HCT116 (cell line): Measurements from ENCODE around the gene CPHXL2.

Source experiments
- ELF1 ChIP-seq: IDR thresholded peaks from 2 replicates; pipeline ENCODE4 v1.6.1; 2012; ENCODE audit warnings: low read depth, borderline replicate concordance
- EZH2 ChIP-seq: fragments of 200-600 bp; sonication (generic); IDR thresholded peaks from 2 replicates; pipeline ENCODE4 v1.6.1; 2017; ENCODE audit warnings: antibody characterized with exemption, mixed run types
- RAD21 ChIP-seq: IDR thresholded peaks from 2 replicates; pipeline ENCODE4 v1.6.1; 2012; ENCODE audit warnings: low read depth, mild to moderate bottlenecking
- TF ChIP-seq, protein P1 (sequence below), 3 experiments: fragments of 200-600 bp in 1 of 3; sonication (generic) in 1 of 3; IDR thresholded peaks in 2 of 3; conservative IDR thresholded peaks in 1 of 3; 2 replicates each; pipeline ENCODE4 v1.5.1; 2012 to 2017; ENCODE audit warnings: low read depth in 2 of 3, low read length in 2 of 3, antibody characterized with exemption in 1 of 3, borderline replicate concordance in 1 of 3, control low read depth in 1 of 3, mild to moderate bottlenecking in 1 of 3, mixed read lengths in 1 of 3, mixed run types in 1 of 3, moderate library complexity in 1 of 3; ENCODE audit not compliant: insufficient read depth in 1 of 3

DNA sequence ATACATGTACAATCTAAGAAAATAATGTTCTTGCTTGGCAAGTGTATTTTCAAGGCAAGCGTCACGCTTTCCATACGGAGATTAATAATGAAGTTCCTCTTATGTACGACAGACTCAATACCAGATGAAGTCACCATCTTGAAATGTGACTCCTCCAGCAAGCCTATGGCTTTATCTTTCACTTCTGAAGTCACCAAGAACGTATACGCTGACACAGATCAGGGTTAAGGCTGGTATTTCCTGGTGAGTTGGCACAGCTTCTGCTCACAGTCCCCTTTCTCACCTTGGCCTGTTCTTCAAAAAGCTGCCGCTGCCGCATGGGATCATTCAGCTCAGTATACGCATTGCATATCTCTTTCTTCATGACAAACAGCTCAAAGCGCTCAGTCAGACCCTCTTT lies 47.7 kb downstream of the CPHXL2 start:
- no peak for TF ChIP-seq EZH2
- TF ChIP-seq RAD21 = no peak
- no peak for TF ChIP-seq ELF1
- TF ChIP-seq, protein P1, sequence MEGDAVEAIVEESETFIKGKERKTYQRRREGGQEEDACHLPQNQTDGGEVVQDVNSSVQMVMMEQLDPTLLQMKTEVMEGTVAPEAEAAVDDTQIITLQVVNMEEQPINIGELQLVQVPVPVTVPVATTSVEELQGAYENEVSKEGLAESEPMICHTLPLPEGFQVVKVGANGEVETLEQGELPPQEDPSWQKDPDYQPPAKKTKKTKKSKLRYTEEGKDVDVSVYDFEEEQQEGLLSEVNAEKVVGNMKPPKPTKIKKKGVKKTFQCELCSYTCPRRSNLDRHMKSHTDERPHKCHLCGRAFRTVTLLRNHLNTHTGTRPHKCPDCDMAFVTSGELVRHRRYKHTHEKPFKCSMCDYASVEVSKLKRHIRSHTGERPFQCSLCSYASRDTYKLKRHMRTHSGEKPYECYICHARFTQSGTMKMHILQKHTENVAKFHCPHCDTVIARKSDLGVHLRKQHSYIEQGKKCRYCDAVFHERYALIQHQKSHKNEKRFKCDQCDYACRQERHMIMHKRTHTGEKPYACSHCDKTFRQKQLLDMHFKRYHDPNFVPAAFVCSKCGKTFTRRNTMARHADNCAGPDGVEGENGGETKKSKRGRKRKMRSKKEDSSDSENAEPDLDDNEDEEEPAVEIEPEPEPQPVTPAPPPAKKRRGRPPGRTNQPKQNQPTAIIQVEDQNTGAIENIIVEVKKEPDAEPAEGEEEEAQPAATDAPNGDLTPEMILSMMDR (IDR thresholded peaks at IDR 0.05 in 2 of 3, conservative IDR thresholded peaks at IDR 0.05 in 1 of 3; ENCODE audit: borderline replicate concordance in 1 of 3, insufficient read depth in 1 of 3, low read depth in 2 of 3, low read length in 2 of 3) = no peak
